Measurements from ENCODE around the gene MAP6D1.

MAP6D1 gene

DNA sequence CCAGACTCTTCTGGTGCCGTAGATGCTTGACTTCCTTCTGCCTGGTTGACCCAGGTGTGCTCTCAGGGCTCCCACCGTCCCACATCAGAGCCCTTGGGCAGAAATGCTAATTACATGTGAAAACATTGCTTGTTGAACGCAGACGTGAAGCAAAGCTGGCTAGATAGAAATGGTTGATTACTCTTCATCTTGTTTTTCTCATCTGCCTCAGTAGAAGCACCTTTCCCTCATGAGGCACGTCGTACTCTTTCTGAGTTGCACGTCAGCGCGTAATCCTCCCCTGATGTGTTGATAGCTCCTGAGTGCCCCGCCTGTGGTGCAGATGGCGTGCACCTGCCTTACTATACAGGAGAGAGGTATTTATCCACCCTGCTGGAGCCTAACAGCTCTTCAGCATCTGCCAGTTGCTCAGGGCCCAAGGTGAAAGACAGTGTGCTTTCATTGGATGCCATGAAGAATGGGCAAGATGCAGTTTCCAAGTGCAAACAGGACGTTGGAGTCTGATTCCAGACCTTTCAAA lies 18.1 kb downstream of the MAP6D1 start:
- no peak overlapping the region for H3K4me3 ChIP-seq (ENCODE audit: low read depth, low read length)
- no peak for DNase-seq (ENCODE audit: low read depth)
- TF ChIP-seq, protein P1, sequence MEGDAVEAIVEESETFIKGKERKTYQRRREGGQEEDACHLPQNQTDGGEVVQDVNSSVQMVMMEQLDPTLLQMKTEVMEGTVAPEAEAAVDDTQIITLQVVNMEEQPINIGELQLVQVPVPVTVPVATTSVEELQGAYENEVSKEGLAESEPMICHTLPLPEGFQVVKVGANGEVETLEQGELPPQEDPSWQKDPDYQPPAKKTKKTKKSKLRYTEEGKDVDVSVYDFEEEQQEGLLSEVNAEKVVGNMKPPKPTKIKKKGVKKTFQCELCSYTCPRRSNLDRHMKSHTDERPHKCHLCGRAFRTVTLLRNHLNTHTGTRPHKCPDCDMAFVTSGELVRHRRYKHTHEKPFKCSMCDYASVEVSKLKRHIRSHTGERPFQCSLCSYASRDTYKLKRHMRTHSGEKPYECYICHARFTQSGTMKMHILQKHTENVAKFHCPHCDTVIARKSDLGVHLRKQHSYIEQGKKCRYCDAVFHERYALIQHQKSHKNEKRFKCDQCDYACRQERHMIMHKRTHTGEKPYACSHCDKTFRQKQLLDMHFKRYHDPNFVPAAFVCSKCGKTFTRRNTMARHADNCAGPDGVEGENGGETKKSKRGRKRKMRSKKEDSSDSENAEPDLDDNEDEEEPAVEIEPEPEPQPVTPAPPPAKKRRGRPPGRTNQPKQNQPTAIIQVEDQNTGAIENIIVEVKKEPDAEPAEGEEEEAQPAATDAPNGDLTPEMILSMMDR (IDR thresholded peaks at IDR 0.05; ENCODE audit: low read depth, low read length, missing control alignments), result no peak

DNA sequence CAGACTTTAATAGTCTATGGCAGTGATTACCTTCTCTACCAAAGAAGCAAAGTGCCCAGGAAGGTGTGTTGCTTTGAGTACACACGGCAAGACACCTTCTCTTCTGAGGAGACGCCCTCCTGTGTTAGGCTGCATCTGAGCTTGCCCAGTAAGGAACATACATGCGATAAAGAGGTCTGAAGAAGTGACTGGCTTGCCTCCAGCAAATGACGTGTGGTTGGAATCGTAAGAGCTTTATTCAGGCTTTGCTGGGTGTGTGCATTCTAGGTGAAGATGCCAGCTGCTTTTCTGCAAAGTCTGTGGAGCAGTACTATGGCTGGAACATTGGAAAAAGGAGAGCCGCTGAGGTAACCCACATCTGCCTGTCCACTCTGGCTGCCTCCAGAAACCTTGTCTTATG lies 22.4 kb downstream of the MAP6D1 start:
- TF ChIP-seq, protein P1 (IDR thresholded peaks at IDR 0.05; ENCODE audit: low read depth, low read length, missing control alignments), result no peak
- no peak overlapping the region for H3K4me3 ChIP-seq (ENCODE audit: low read depth, low read length)
- DNase-seq (ENCODE audit: low read depth), result no peak

DNA sequence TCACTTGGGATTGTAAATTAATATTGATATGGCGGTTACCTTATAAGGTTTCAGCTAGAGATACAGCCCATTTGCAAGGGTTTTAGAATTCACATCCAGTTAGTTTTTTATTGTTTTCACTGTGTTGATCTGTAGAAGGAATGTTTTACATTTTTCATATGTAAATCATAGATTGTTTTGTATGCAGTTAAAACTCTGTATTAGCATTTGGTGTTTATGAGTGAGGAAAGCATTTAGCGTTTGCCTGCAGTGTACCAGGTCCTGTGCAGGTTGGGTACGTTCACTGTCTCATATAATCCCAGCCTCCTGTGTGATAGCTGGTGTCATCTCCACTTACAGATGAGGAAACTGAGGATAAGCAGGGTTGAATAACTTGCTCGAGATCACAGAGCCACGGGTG lies 23.8 kb downstream of the MAP6D1 start:
- TF ChIP-seq, protein P1 (IDR thresholded peaks at IDR 0.05; ENCODE audit: low read depth, low read length, missing control alignments), result no peak
- no peak overlapping the region for H3K4me3 ChIP-seq (ENCODE audit: low read depth, low read length)
- no peak for DNase-seq (ENCODE audit: low read depth)

DNA sequence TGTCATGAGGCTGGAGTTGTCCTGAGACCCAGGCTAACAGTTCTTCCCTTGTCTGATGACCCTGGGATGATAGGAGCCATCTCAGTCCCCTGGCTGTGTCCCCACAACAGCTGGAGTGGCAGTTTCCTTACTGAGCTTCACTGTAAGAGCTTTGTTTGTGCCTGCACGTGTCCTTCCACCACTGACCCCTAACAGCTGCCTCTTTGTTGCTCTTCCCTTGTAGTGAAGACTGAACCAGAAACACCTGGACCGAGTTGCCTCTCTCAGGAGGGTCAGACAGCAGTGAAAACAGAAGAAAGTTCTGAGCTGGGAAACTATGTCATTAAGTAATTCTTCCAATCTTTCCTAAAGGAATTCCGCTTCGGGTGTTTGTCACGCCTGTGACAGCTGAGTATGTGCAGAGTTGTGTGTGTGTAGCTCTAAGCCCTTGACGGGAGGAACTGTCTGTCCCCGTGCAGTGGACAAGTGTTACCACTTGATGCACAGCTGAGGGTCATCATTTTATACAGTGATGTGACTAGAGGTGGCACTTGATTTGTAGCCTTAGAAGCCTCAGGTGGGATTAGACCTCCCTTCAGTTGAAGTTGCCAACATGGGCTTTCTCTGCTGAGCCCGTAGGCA lies 25.0 kb downstream of the MAP6D1 start:
- H3K4me3 ChIP-seq (ENCODE audit: low read depth, low read length), result no peak overlapping the region
- DNase-seq (ENCODE audit: low read depth), result no peak
- TF ChIP-seq, protein P1 (IDR thresholded peaks at IDR 0.05; ENCODE audit: low read depth, low read length, missing control alignments), result no peak

DNA sequence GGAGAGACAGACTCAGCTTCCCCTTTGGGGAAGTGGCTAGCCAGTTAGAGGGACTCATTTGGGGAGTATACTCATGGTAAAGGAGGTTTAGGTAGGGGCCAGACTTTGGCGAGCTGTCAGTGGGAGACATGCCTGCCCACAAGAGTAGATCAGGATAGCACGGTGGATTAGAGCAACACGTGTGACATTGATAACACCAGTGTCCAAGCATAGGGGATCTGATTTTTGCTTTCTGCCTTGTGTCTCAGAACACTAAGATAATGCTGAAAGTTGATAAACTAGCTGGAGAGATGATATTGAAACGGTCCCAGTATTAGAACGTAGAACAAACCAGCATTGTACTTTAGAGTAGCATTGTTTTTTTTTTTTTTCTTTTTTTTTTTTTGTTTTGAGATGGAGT lies 25.9 kb downstream of the MAP6D1 start:
- no peak for DNase-seq (ENCODE audit: low read depth)
- no peak overlapping the region for H3K4me3 ChIP-seq (ENCODE audit: low read depth, low read length)
- TF ChIP-seq, protein P1 (IDR thresholded peaks at IDR 0.05; ENCODE audit: low read depth, low read length, missing control alignments), result no peak

DNA sequence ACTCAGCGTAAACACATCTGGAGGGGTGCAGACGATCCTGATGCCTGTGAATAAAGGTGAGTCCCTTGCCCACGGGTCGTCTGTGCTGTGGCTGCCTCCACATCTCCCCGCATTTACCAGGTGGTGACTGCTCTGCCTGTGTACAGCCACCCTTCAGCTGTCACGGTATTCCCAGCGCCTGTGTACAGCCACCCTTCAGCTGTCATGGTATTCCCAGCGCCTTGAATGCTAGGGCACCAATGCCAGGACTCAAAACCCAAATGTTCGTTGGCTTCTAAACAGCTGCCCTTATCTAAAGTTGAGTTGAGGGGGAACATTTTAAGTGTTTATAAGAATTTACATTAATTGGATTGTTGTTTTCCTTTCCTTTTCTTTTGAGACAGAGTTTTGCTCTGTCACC lies 27.4 kb downstream of the MAP6D1 start:
- TF ChIP-seq, protein P1 (IDR thresholded peaks at IDR 0.05; ENCODE audit: low read depth, low read length, missing control alignments), result no peak
- no peak overlapping the region for H3K4me3 ChIP-seq (ENCODE audit: low read depth, low read length)
- DNase-seq (ENCODE audit: low read depth), result no peak

DNA sequence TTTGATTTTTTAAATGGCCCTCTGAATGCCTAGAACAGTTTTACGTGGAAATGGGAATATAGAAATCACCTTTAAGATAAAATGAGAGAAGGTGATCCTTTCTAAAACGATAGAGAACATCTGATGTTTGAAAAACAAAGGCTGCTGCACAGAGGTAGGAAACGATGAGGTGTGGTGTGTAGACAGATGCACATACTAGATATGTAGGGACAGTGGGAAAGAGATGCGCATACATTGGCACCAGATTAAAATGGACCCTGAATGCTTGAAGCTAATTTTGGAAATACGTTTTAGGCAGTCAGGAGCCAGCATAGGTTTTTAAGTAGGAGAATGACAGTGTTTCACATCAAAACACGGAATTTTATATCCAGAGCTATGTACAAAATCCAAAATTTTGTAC lies 29.0 kb downstream of the MAP6D1 start:
- H3K4me3 ChIP-seq (ENCODE audit: low read depth, low read length), result no peak overlapping the region
- TF ChIP-seq, protein P1 (IDR thresholded peaks at IDR 0.05; ENCODE audit: low read depth, low read length, missing control alignments), result no peak
- DNase-seq (ENCODE audit: low read depth), result no peak

Measured in GM12864 (cell line).